Activated CD4-positive, alpha-beta T cell treated with anti-CD3 and anti-CD28 coated beads, Interleukin-2, Interleukin-4, amounts not matched to agents 100 ng/mL and 50 ng/mL, durations not matched to agents 16 hours and 8 hours (primary cell): Measurements from ENCODE around the gene MT1M.
"Not testable (repeated sequence)": the region's sequence is repeated elsewhere in the genome, so short reads cannot be mapped to it uniquely, and the experiment has no call there.

ENCODE experiments used
- DNase-seq: peaks from one replicate; pipeline ENCODE4 v3.0.0-alpha.2; 2020; ENCODE audit warnings: low spot score

MT1M gene

DNA sequence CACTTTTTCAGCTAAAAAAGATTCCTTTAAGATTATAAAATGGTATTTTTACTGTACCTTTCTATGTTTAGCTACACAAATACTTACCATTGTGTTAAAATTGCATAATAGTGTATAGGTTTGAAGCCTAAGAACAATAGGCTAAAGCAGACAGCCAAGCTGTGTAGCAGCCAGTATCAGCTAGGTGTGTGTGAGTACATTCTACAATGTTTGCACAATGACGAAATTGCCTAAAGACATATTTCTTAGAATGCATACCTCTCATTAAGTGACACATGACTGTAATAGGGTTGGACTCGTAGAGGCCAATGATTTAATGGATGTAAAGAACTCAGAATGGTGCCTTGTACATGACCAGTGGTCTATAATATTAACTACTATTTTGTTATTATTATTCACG lies 17.4 kb downstream of the MT1M start:
- DNase-seq = no peak

DNA sequence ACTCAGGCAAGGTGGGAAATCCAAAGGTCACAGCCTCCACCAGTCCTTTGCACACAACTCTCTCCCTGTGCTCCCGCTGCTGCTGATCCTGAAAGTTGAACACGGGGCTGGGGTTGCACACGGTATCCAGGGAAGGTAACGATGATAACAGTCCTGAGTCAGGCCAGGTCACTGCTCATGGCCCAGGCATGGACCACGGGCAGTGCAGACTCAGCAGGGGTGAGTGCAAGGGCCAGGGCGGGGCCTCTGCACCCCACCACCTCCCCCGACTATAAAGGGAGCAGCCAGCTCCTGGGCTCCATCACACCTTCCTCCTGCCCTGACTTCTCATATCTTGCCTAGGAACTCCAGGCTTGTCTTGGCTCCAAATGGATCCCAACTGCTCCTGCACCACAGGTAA lies 19.1 kb downstream of the MT1M start, which contains the start of gene MT1B:
Gene MT1B (plus strand): TSS at position 301 of the 400 bp plus-strand sequence. CDS start 68 bp downstream, at position 369.
- DNase-seq = no peak

DNA sequence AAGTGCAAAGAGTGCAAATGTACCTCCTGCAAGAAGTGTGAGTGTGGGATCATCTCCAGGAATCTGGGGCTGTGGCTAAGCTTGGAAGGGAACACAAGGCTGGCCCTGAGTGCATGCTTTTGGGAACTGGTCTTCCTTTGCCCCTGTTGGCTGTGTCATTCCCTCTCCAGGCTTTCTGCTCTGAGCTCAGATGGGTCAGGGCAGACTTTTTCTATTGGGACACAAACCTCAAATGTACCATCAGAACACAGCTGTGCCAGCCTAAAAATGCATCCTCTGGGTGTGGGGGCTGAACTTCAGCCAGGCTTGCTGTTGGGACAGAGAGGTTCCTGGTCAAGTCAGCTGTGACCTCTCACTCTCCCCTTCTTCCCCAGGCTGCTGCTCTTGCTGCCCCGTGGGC lies 20.1 kb downstream of the MT1M start:
- no peak for DNase-seq

DNA sequence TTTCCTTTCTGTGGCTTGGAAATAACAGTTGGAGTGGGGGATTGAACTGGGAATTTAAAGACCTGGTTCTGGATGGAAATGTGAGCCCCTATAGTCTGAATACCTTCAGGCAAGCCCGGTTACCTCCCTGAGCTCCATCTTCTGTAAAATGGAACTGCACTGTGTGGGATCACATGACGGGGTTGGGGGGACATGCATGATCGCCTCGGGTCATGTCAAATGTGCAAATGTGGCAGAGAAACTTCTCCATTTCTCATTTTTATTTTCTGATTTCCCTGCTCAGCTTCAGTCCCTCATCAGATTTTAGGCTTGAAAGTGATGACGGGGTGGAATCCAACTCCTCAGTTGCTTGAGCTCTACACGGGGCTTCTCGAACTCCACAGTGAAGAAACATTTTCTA lies 20.8 kb downstream of the MT1M start:
- DNase-seq = no peak

DNA sequence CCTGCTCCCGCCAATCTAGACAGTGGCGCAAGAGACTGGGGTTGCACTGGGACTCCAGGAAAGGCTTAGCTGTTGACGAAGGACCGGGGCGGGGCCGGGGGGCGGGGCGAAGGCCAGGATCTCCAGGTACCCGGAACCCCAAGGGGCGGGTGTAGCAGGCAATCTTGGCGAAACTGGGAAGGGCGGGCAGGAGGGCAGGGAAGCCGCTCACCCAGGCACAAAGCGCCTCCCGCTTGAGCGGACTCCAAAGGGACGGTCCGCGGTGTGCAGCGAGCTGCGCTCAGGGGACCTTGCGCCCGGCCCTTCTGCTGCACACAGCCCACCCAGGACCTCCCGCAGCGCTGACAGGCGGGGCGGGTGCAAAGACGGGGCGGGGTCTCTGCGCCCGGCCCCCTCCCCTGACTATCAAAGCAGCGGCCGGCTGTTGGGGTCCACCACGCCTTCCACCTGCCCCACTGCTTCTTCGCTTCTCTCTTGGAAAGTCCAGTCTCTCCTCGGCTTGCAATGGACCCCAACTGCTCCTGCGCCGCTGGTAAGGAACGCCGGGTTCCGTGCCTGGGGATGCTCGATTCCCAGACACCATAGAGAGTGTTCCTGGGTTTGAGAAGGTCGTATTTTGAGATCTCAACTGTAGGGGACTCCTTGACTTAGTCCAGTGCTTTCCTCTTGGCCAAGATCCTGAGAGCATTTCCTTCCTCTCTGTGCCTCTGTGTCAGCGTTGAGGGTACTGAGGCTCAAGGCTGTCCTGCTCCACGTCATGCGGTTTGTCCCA lies 25.3 kb downstream of the MT1M start, which contains the start of gene MT1F:
Gene MT1F (plus strand): TSS at position 405 of the 772 bp plus-strand sequence. CDS start 100 bp downstream, at position 505.
- peak; percentile 44 for DNase-seq

DNA sequence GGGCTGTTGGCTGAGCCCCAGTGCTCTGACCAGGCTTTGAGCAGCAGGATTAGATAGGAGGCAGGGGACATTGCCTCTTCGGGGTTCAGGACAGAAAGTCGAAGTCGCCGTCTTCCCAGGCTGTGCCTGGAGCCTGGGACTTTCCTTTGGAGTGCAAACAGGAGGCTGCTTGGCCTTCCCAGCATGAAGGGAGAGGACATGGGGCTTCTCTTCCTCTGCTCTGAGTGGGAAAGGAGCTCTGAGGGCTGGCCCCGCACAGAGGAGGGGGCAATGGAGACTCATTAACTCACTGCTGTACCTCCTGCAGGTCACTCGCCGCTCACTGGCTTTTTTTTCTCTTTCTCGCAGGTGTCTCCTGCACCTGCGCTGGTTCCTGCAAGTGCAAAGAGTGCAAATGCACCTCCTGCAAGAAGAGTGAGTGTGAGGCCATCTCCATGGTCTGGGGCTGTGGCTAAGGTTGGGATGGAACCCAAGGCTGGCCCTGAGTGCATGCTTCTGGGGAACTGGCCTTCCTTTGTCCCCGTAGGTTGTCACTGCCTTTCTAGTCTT lies 25.9 kb downstream of the MT1M start:
- no peak for DNase-seq

DNA sequence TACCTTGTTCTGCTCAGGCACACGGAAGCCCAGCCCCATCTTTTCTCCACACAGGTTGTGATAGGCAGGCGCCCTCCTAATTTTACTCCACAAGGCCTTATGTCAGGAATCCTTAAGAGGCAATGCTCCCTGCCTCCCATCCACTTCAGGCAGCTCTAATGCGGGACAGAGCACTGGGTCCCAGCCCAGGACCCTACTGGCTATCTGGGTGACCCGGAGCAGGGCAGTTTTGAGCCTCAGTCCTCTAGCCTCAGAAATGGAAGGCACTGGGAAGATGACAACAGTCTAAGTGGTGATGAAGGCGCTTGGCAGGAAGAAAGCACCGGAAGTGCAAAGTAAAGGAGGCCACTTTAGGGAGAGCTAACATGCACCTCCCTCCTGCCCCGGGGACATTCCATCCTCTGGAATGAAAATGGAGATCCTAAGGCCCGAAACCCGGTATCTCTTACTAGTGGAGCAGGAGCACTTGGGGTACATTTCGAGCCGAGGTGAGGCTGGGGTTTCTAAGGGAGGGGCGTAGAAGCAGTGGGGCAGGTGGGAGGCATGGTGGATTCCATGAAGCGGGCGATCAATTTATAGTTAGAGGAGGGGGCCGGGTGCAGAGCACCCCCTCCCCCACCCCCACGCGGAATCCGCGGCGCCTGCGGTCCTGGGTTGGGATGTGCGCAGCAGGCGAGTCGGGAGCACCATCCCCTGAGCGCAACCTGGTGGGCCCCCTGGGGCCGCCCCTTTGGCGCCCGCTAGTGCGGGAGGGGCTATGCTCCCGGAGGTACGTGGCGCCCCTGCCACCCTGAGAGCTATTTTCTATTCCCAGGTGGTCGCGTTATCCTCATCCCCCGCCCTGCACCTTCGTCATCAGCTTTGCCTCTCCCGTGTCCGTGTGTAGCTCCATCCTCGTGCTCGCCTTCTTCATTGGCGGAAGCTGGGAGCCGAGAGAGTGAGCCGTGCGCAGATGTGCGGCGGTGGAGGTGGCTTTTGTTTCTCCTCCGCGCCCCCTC lies 30.2 kb downstream of the MT1M start:
- no peak for DNase-seq

DNA sequence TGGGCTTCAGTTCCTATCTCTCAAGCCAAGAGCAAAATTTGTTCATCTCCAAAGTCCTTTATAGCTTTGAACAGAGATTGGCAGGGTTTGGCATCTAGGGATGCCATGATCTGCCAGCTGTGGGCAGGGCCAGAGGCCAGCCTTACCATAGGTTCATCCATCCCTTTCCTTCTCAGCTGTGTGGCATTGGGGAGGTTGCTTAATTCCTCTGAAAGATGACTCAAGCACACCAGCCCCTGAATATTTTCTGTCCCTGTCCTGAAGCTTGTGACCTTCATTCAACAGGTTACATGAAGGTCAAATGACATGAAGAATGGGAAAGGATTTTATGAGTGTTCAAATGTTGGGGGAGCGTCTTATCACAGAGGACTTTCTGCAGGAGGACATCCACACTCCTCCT lies 32.0 kb downstream of the MT1M start:
- no peak for DNase-seq

DNA sequence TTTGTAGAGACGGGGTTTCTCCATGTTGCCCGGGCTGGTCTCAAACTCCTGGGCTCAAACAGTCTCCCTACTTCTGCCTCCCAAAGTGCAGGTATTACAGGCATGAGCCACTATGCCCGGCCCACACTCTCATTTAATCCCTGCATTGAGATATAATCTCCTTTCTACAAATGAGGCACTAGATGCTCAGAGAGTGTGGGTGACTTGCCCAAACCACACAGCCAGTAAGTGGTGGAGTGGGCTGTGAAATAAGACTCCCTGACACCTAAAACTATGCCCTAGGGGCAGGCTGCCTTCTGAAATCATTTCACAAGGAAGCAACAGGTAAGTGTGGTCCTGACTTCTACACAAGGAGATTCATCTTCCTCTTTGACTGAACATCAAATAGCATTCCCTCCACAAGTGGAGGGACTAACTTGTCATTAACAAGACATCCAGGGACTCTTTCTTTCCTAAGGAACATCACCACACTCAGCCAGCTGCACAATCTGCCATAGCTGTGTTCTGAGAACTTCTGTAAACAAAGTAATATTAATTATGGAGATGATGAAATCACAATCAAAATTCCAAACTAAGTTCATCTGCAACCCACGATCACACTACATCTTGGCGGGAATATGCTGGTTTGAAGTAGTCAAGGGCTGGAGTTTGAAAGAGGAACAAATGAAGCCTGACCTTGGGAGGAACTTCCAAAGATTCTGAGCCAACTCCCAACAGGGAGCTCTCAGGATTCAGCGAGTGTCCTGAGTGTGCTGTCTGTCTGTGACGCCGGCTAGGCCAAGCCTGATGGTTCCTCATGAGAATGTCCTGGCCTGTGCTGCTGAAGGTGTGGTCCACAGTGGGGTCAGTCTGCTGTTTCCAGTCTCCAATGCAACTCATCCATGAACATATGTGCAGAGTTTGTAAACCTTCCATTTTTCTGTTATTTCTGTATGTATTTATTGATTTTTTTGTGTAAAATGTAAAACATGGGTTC lies 33.1 kb downstream of the MT1M start:
- DNase-seq = not testable (repeated sequence)

DNA sequence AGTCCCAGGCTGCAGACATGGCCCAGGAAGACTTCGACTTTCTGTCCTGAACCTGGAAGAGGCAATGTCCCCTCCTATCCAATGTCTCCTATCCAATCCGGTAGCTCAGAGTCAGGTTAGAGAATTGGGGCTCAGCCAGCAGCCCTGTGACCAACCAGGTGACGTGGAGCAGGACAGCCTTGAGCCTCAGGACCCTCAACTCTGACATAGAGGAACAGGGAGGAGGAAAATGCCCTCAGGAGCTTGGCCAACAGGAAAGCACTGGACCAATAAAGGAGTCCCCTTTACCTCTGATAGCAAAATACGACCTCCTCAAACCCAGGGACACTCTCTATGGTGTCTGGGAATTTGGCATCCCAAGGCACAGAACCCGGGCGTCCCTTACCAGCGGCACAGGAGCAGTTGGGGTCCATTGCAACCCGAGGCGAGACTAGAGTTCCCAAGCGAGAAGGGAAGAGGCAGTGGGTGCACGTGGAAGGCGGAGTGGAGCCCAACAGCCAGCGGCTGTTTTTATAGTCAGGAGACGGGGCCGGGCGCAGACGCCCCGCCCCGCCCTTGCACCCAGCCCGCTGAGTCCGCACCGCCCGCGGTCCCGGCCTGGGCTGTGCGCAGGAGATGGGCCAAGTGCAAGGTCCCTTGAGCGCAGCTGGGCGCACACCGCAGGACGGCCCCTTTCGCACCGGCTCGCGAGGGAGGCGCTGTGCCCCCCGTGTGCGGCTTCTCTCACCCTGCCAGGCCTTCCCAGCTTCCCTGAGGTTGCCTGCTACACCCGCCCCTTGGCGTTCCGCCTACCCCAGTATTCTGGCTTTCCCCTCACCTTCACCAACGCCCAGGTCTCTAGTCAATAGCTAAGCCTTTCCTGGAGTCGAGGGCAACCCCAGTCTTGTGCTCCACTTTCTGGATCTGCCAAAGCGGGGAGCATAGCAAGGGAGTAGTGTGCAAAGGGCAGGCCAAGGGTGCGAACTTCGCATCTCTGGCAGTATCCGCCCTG lies 35.4 kb downstream of the MT1M start, which contains the start of gene MT1G:
Gene MT1G (minus strand): TSS at position 485 of the 991 bp plus-strand sequence. CDS start 72 bp downstream, at position 413.
- peak; percentile 34 for DNase-seq

DNA sequence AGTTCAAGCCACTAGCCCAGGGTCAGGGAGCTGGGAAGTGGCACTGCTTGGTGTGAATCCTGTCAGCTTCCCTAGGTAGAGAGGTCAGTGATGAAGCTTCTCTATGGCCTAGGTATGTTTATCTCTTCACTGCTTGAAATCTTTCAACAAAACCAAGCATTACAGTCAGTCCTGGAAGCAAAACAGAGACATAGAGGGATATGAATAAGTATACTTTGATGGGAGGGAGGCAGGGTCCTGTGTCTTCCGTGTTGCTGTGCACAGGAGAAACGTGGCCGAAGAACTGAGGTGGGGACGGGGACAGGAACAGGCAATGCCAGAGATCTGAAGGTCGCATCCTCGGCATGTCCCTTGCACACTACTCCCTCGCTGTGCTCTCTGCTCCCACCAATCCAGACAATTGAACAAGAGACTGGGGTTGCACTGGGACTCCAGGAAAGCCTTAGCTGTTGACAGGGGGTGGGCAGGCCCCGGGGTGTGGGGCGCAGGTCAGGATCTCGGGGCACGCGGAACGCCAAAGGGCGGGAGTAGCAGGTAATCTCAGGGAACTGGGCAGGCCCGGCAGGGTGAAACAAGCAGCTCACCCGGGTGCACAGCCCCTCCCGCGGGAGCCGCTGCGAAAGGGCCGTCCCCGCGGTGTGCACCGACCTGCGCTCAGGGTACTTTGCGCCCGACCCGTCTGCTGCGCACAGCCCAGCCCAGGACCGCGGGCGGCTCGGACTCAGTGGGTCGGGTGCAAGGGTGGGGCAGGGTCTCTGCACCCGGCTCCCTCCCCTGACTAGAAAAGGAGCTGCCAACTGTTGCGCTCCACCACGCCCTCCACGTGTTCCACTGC lies 36.8 kb downstream of the MT1M start, which contains the start of gene MT1H:
Gene MT1H (plus strand): TSS at position 810 of the 835 bp plus-strand sequence. CDS start 71 bp downstream, outside the sequence.
- no peak for DNase-seq

DNA sequence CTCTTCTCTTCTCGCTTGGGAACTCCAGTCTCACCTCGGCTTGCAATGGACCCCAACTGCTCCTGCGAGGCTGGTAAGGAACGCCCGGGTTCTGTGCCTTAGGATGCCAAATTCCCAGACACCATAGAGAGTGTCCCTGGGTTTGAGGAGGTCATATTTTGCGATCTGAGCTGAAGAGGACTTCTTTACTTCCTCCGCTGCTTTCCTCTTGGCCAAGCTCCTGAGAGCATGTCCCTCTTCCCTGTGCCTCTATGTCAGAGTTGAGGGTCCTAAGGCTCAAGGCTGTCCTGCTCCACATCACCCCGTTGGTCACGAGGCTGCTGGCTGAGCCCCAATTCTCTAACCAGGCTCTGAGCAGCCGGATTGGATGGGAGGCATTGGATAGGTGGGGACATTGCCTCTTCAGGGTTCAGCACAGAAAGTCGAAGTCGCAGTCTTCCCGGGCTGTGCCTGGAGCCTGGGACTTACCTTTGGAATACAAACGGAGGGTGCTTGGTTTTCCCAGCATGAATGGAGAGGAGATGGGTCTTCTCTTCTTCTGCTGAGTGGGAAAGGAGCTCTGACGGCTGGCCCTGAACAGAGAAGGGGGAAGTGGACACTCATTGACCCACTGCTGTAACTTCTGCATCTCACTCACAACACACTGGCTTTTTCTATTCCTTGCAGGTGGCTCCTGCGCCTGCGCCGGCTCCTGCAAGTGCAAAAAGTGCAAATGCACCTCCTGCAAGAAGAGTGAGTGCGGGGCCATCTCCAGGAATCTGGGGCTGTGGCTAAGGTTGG lies 37.6 kb downstream of the MT1M start:
- DNase-seq = no peak

DNA sequence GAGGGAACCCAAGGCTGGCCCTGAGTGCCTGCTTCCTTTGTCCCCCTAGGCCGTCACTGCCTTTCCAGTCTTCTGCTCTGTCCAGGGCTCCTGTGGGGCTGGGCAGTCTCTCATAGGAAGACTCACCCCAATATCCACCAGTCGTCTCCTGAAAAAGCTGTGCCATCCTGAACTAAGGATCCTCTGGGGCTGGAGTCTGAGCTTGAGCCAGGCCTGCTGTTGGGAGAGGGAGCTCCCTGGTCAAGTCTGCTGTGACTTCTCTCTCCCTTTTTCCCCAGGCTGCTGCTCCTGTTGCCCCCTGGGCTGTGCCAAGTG lies 38.1 kb downstream of the MT1M start:
- no peak for DNase-seq

DNA sequence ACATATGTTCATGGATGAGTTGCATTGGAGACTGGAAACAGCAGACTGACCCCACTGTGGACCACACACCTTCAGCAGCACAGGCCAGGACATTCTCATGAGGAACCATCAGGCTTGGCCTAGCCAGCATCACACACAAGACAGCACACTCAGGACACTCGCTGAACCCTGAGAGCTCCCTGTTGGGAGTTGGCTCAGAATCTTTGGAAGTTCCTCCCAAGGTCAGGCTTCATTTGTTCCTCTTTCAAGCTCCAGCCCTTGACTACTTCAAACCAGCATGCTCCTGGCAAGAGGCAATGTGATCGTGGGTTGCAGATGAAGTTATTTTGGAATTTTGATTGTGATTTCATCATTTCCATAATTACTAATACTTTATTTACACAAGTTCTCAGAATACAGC lies 39.2 kb downstream of the MT1M start:
- DNase-seq = not testable (repeated sequence)

DNA sequence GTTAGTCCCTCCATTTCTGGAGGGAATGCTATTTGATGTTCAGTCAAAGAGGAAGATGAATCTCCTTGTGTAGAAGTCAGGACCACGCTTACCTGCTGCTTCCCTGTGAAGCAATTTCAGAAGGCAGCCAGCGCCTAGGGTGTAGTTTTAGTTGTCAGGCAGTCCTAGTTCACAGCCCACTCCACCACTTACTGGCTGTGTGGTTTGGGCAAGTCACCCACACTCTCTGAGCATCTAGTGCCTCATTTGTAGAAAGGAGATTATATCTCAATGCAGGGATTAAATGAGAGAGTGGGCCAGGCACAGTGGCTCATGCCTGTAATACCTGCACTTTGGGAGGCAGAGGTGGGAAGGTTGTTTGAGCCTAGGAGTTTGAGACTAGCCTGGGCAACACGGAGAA lies 39.7 kb downstream of the MT1M start:
- not testable (repeated sequence) for DNase-seq

DNA sequence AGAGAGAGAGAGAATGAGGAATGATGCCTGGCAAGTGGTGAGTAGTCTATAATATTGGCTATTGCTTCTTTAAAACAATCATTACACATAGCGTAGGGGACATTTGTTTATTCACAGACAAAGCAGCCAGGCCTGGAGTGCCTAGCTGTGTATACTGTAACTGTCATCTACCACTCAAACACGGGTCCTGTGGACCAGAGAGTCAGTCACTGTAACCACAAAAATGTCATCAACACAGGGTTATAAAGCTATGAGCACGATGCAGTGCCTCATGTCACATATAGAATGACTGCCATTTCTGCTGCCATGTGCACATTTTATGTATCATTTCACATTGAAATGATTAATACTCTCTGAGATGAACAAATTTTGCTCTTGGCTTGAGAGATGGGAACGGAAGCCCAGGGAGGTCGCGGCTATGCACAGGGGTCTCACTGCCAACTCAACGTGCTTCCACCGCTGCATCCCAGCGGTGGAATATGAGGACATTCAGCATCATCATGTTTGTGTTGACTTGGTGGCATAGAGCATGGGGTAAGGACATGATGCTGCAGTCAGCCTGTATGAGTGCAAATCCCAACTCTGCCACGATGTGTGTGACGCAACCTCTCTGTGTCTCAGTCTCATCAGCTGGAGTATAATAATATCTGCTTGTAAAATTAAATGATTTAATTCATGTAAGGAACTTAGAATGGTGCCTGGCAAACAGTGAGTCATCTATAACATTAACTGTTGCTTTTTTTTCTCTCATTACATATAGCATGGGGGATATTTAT lies 40.5 kb downstream of the MT1M start:
- no peak for DNase-seq

DNA sequence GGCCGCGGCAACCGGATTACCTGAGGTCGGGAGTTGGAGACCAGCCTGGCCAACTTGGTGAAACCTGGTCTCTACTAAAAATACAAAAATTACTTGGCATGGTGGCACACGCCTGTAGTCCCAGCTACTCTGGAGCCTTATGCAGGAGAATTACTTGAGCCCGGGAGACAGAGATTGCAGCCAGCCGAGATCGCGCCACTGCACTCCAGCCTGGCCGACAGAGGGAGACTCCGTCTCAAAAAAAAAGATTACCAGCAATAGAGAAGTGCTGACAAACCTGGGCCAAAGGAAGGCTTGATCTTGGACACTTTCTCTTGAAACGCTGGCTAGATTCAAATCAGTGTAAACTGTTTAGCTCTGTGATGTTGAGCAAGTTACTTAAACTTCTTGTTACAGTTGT lies 41.5 kb downstream of the MT1M start:
- DNase-seq = no peak
